ENCODE data around the gene LCP2. TPM values are rescaled to one million over a fixed set of nuclear protein-coding genes. Genes with fewer than 3 reads are reported as not detected.
A peak's percentile ranks its signal among the peaks of the same experiment; 100 is the strongest.

Gene LCP2
- total RNA-seq, 1 experiment from 2014 or later: not detected

DNA sequence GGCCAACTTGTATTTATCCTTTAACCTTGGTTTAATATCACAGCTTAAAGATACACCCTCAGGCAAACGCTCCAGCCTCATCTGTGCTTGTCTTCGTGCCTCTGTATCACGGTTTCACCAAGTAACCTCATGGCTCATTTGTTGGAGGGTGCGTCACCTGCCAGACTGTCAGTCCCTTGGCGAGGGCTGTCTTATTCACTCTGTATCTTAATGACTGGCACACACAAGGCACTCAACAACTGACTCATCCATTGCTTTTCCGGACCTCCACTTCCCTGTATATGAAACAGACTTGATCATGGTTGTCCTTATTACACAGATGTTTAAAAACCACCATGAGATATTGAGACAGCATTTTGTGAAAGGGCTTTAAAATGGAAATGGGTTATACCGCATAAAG, 28.0 kb downstream of the LCP2 start:
- ChIA-PET CTCF (interaction anchor here (1.4 kb wide), 1 partner anchor 162 kb away, joined by 5 read pairs; no protein-coding TSS in a partner anchor), POLR2A (no interaction called here)
- H3K4me1 Mint-ChIP-seq (ENCODE audit: low read depth, unreplicated experiment): no peaks in the 10 kb centered on the region
- no peaks in the 10 kb centered on the region for H3K36me3 ChIP-seq (ENCODE audit: control insufficient read depth, insufficient read depth, low read length)
- DNase-seq: no peak
- TF ChIP-seq, protein P1, sequence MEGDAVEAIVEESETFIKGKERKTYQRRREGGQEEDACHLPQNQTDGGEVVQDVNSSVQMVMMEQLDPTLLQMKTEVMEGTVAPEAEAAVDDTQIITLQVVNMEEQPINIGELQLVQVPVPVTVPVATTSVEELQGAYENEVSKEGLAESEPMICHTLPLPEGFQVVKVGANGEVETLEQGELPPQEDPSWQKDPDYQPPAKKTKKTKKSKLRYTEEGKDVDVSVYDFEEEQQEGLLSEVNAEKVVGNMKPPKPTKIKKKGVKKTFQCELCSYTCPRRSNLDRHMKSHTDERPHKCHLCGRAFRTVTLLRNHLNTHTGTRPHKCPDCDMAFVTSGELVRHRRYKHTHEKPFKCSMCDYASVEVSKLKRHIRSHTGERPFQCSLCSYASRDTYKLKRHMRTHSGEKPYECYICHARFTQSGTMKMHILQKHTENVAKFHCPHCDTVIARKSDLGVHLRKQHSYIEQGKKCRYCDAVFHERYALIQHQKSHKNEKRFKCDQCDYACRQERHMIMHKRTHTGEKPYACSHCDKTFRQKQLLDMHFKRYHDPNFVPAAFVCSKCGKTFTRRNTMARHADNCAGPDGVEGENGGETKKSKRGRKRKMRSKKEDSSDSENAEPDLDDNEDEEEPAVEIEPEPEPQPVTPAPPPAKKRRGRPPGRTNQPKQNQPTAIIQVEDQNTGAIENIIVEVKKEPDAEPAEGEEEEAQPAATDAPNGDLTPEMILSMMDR (IDR thresholded peaks at IDR 0.05; ENCODE audit: insufficient read depth in 1 of 2, low read depth in 1 of 2, low read length in 1 of 2, severe bottlenecking in 1 of 2, unreplicated experiment in 1 of 2): no peak
- peaks cover 1% of the 10 kb centered on the region; the same call in 1 of the 2 replicates for H3K27me3 ChIP-seq (replicated peaks; ENCODE audit: control insufficient read depth, insufficient read depth, low read length)
- H3K9me3 ChIP-seq: no peaks in the 10 kb centered on the region
- BruUV-seq (replicated peaks): no TSS peak
- H3K27ac Mint-ChIP-seq (ENCODE audit: unreplicated experiment): no peak overlapping the region
- intact Hi-C loops (cut with micrococcal nuclease; ENCODE audit: unreplicated experiment): loop anchor here (5.0 kb wide), 1 partner anchor 363 kb away; no protein-coding TSS in a partner anchor
- H3K4me1 ChIP-seq: no peaks in the 10 kb centered on the region
- no peak overlapping the region for H3K4me3 Mint-ChIP-seq (ENCODE audit: unreplicated experiment)
- H3K9me3 Mint-ChIP-seq (ENCODE audit: unreplicated experiment): no peaks in the 10 kb centered on the region
- H3K36me3 Mint-ChIP-seq (ENCODE audit: insufficient read depth, unreplicated experiment): no peaks in the 10 kb centered on the region
- H3K27me3 Mint-ChIP-seq (ENCODE audit: insufficient read depth, unreplicated experiment): peaks cover 26% of the 10 kb centered on the region
- H3K4me3 ChIP-seq (ENCODE audit: low read depth, low read length): no peak overlapping the region

DNA sequence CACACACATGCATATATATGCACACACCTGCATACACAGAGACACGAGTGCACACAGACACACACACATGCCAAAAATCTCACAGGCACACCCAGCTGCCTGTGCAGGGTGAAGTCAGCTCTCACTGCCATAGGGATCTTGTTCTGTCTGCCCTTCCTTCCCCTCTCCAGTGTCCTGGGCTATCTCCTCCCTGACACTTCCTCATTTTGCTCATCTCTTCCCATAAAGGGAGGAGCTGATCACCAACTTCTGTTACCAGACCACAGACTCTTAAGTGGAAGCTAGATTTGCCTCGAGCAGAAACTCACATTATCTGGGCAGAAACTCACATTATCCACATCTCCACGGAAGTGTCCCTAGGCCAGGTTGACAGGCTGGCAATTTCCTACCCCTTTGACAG, 28.7 kb downstream of the LCP2 start:
- no TSS peak for BruUV-seq (replicated peaks)
- H3K4me3 Mint-ChIP-seq (ENCODE audit: unreplicated experiment): no peak overlapping the region
- no peaks in the 10 kb centered on the region for H3K9me3 ChIP-seq
- ChIA-PET POLR2A (no interaction called here), CTCF (interaction anchor here (0.6 to 1.4 kb wide), 3 partner anchors 29 to 569 kb away, joined by 3 to 5 read pairs (median 4); partner anchors contain the start of gene LCP2)
- no peak overlapping the region for H3K27ac Mint-ChIP-seq (ENCODE audit: unreplicated experiment)
- peaks cover 32% of the 10 kb centered on the region for H3K27me3 Mint-ChIP-seq (ENCODE audit: insufficient read depth, unreplicated experiment)
- H3K36me3 Mint-ChIP-seq (ENCODE audit: insufficient read depth, unreplicated experiment): no peaks in the 10 kb centered on the region
- TF ChIP-seq, protein P1 (IDR thresholded peaks at IDR 0.05; ENCODE audit: insufficient read depth in 1 of 2, low read depth in 1 of 2, low read length in 1 of 2, severe bottlenecking in 1 of 2, unreplicated experiment in 1 of 2): no peak
- no peaks in the 10 kb centered on the region for H3K4me1 Mint-ChIP-seq (ENCODE audit: low read depth, unreplicated experiment)
- DNase-seq: no peak
- intact Hi-C loops (cut with micrococcal nuclease; ENCODE audit: unreplicated experiment): loop anchor here (1.0 to 5.0 kb wide), 2 partner anchors 151 to 363 kb away; no protein-coding TSS in a partner anchor
- no peak overlapping the region for H3K4me3 ChIP-seq (ENCODE audit: low read depth, low read length)
- no peaks in the 10 kb centered on the region for H3K36me3 ChIP-seq (ENCODE audit: control insufficient read depth, insufficient read depth, low read length)
- H3K9me3 Mint-ChIP-seq (ENCODE audit: unreplicated experiment): no peaks in the 10 kb centered on the region
- peaks cover 1% of the 10 kb centered on the region; the same call in 1 of the 2 replicates for H3K27me3 ChIP-seq (replicated peaks; ENCODE audit: control insufficient read depth, insufficient read depth, low read length)
- H3K4me1 ChIP-seq: no peaks in the 10 kb centered on the region

DNA sequence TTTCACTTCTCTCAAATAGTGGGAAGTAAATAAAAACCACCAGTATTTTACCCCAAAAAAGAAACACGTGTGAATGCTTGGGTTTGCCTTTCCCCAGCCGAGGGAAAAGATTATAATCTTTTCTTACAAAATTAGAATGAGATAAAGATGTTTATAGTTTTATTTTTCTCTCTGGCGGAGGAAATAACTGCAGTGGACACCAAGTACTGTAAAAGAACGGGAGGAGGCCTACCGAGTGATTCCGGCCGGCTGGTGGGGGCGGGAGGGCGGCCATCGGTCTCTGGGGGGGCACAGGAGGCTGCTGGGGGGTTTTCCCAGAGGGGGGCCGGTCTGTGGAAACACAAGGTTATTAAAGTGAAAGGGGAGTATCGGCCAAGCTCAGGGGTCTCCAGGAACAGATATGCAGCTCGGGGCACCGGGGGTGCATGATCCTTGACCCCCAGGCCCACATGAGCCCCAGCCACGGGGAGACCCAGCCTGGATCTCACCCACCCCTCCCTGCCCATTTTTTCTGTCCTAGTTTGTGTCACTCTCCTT, 29.4 kb downstream of the LCP2 start:
- ChIA-PET CTCF (interaction anchor here (0.6 to 1.4 kb wide), 3 partner anchors 29 to 568 kb away, joined by 3 to 5 read pairs (median 4); partner anchors contain the start of gene LCP2), POLR2A (no interaction called here)
- Histone ChIP-seq H3K4me1 (no peaks in the 10 kb centered on the region), H3K27me3 (replicated peaks; ENCODE audit: control insufficient read depth, insufficient read depth, low read length) (peaks cover 1% of the 10 kb centered on the region; the same call in 1 of the 2 replicates), H3K36me3 (ENCODE audit: control insufficient read depth, insufficient read depth, low read length) (no peaks in the 10 kb centered on the region), H3K4me3 (ENCODE audit: low read depth, low read length) (no peak overlapping the region), H3K9me3 (no peaks in the 10 kb centered on the region)
- Mint-ChIP-seq H3K4me3 (ENCODE audit: unreplicated experiment) (no peak overlapping the region), H3K9me3 (ENCODE audit: unreplicated experiment) (no peaks in the 10 kb centered on the region), H3K27ac (ENCODE audit: unreplicated experiment) (no peak overlapping the region), H3K27me3 (ENCODE audit: insufficient read depth, unreplicated experiment) (peaks cover 33% of the 10 kb centered on the region), H3K36me3 (ENCODE audit: insufficient read depth, unreplicated experiment) (no peaks in the 10 kb centered on the region), H3K4me1 (ENCODE audit: low read depth, unreplicated experiment) (no peaks in the 10 kb centered on the region)
- DNase-seq: no peak
- TF ChIP-seq, protein P1 (IDR thresholded peaks at IDR 0.05; ENCODE audit: insufficient read depth in 1 of 2, low read depth in 1 of 2, low read length in 1 of 2, severe bottlenecking in 1 of 2, unreplicated experiment in 1 of 2): peak in 1 of 2 experiments; percentile 6
- intact Hi-C loops (cut with micrococcal nuclease; ENCODE audit: unreplicated experiment): loop anchor here (1.0 to 5.0 kb wide), 2 partner anchors 152 to 364 kb away; no protein-coding TSS in a partner anchor
- BruUV-seq (replicated peaks): no TSS peak
